NCI-H1436 treated with DMSO at 0.1 percent for 48 hours (cell line): ENCODE data around the gene LRRC4B.
"Not testable (repeated sequence)": the region's sequence is repeated elsewhere in the genome, so short reads cannot be mapped to it uniquely, and the experiment has no call there.

Experiments
- DNase-seq: peaks from one replicate; lab custom pipeline; 2025; lab: John Stamatoyannopoulos, UW

The LRRC4B gene

DNA sequence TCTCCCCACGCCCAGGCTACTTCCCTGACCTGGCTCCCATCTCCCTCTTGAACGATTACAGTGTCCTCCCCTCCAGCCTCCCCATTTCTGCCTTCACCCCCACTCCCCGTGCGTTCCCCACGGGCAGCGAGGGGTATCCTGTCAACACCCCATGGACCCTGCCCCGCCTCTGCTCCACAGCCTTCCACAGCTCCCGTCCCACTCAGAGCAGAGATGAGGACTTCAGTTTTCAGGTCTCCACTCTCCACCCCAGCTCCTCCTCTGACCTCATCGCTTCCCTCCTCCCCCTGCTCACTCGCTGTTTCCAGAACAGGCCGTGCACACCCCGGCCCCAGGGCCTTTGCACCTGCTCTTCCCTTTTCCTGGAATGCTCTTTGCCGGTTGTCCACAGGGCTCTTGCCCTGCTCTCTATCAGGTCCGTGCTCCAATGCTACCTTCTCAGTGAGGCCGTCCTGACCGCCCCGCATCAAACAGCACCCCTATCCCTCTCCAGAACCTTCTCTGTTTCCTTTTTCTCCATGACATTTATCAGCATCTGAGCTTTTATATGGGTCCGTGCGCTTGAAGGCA, 15.0 kb downstream of the LRRC4B start:
- no peak for DNase-seq

DNA sequence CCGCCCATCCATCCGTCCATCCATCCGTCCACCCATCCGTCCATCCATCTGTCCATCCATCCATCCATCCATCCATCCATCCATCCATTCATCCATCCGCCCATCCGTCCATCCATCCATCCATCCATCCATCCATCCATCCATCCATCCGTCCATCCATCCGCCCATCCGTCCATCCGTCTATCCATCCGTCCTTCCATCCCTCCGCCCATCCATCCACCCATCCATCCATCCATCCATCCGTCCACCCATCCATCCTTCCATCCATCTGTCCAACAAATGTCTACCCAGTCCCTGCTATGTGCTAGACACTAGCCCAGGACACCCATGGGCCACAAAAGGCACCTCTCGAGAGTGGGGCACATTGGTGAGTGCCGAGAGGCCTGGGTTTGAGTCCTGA, 15.7 kb downstream of the LRRC4B start:
- DNase-seq = no peak

DNA sequence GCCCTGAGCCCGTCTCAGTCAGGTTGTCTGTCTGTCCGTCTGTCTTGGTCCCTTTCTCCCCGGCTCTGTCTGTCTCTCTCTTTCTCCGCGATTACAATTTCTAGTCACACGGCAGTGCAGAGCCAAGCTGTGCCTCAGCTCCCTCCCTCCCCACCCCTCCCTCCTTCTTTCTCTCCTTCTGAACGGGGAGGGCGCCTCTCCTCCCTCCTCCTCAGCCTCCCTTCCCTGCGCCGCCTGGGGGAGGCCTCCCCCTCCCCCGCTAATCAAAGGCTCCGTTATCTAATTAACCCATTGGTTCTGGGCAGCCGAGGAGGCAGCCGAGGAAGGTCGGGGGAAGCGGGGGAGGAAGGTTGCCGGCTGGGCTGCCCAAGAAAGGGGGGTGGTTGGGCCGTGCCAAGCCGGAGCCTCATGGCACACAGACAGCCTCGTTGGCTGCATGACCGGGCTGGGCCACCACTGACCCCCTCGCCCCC, 16.5 kb downstream of the LRRC4B start:
- no peak for DNase-seq

DNA sequence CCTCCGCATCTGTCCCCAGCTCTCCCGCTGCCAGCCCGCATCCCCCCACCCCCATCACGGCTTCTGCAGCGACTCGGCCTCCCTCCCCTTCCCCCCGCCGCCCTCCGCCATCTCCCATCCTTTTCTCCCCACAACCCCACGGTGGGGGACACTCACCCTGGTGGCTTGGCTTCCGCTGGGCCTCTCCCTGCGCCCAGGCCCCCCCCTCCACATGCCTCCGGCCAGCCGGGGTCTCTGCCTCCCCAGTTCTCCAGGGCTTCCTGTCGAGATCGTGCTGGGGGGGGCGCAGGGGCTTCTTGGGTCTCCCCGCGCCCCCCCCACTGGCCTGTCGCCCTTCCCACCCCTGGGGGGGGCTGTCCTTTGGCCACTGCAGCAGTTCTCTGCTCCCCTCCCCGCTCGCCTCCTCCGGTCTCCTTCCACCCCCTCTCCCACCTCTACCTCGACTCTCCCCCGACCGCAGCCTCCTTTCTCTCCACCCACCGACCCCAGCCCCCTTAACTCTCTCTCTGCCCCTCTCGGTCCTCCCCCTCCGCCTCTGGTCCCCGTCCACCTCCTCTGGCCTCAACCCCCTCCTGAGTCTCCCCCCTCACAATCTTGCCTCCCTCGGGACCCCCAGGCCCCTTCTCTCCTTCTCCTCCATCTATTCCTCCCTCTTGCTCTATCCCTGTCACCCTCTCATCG, 17.1 kb downstream of the LRRC4B start:
- no peak for DNase-seq

DNA sequence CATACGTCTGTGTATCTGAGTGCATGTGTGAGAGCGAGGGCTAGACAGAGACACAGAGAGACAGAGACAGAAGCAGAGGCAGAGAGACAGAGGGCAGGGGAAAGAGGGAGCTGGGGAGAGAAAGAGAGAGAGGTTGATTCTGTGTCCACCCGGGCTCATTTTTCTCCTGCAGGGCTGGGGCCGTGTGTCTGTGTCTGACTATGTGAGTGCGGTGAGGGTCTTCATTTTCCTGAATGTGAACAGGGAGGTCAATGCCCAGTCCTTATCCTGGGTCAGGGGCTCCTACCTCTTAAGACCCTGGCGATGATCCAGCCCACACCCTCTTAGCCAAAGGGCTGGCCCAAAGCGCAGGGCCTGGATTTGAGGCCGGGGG, 17.7 kb downstream of the LRRC4B start:
- DNase-seq = no peak

DNA sequence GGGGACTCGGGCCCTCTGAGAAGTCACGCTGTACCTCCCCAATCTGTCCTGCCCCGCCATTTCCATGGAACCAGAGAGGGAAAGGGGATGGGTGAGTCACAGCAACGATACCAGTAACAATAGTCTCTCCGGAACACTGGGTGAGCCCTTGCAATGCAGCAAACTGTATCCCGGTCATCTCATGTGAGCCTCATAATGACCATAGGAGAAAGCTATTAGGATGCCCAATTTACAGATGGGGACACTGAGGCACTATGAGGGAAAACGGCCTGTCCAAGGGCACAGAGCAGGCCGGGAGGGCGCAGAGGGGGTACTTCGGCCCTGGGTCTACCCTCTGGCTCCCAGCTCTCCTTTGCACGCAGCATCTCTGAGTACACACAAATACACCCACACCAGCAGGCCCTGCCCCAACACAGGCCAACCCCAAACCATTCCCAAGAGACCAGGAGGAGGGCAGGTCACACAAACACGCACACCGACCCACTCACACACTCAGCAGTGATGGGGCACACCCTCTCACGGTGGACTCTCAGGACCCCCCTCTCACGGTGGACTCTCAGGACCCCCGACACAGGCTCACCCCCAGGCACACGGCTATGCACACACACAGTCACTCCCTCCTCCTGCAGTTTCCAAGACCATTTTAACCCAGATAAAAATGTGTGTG, 18.2 kb downstream of the LRRC4B start:
- no peak for DNase-seq

DNA sequence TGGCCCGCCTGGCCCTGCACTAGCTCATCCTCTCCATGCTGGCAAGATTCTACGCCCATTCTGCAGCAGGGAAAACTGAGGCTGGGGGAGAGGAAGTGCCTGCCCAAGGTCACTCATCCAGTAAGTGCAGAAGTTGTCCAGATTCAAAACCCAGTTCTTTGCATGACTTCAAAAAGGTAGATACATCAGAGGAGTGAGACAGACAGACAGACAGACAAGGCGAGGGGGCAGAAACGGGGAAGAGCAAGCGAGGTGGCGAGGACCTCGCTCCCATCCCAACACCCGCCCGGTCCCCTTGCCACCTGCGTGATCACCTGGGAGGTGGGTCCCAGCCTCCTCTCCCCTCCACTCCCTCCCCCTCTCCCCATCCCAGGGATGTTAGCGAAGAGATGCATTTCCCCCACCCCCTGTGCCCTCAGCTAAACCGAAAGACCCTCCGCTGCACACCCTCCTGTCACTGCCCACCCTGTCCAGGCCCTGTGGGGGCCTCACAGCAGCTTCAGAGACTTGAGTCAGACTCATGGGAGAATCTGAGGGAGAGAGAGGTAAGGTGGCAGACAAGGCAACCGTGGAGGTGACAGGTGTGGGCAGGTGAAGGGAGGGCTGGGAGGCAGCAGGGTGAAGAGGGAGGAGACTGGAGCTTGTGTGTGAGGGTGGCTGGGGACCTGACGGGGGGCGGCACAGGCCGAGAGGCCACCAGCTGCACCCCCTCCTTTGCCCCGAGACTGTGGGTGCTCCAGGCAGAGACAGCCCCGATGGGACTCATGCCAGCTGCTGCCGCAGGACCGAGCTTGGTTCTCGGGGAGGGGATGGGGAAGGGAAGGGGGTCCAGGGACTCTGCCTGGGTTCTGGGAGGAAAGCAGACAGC, 18.9 kb downstream of the LRRC4B start:
- no peak for DNase-seq

DNA sequence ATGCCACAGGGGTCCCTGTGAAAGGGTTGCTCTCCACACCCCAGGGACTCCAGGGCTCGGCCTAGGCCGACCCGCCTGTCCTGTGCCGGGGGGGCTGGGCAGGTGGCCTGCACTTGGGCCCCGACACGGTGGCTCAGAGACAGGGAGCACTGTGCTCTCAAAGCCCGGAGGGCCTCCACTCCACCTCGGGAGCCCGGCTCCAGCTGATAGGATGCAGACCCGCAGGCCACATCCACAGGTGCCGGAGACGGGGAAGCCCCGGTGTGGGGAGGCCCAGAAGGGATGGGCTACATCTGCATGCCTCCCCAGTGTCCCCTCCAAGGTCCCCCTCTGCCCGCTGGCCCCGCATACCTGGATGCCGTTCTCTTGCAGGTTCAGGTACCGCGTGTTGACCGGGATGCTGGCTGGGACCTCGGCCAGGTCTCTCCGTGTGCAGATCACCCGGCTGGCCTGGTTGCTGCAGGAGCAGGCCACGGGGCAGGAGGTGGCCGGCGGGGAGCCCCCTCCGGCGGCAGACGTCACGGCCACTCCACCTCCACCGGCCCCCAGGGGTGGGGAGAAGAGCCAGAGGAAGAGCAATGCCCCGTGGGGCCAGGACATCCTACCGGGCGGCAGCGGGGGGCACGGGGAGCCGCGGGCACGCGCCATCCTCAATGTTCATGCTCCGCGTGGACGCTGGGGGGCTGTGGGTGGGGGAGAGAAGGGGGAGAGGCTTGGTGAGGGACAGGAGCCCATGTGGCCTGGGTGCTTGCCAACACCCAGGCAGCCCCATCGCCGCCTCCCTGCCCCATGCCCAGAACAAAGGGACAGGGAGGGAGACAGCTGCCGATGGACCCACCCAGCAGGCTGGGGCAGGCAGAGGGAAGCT, 19.8 kb downstream of the LRRC4B start:
- no peak for DNase-seq

DNA sequence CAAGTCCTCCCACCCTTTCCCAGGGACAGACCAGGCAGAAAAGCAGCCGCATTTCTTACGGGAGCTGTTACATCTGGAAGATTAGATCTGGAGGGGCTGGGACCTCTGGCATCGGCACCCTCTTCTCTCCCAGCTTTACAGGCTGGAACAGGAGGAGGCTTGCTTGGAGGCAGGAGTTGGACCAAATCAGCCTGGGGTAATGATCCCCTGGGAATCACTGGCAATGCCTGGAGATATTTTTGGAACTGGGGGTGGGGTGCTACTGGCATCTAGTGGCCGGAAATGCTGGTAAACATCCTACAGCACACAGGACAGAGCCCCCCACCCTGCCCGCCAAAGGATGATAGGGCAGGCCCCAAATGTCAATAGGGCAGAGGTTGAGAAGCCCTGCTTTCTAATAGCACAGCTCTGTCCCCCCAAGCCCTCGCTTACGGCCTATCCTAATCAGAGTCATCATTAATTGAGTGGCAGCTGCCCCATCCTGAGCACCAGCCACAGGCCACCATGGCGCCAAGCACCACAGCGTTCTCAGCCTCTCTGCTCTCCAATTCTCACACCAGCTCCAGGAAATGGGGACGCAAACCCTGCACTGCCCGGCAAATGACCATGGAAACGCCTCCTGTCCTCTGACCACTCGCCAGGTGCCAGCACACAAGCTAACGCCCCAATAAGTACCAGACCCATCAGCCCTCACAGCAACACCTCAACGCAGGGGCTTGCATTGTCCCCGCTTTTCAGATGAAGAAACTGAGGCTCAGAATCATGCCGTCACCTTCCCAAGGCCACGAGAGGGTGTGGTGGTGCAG, 20.6 kb downstream of the LRRC4B start:
- no peak for DNase-seq

DNA sequence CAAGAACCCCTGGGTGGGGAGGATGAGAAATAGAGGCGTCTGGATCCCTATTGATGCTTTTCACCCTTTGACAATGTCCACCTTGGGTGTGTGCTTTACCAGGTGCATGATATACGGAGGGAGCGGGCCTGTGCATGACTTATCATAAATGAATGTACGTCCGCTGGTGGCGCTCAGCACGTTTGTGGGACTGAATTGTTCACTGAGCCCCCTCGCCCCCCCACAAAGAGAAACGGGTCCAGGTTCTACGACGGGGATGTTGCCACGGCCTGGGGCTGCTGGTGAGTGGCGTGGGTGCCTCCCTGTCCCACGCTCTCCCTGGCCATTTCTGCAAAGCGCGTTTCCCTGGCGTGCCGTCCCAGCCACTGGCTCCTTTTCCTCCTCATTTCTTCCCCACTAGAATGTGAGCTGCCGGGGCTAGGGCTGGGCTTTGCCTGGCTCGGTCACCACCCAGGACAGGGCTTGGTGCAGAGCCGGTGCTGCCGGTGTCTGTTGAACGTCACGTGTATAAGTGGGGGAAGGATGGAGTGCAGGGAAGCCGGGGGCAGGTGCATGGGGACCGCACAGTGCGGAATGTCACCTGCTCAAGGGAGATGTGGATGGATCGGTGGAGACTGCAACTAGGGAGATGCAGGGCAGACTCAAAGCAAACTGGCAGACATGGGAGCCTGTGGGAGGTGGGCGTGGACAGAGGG, 21.6 kb downstream of the LRRC4B start:
- DNase-seq = no peak

DNA sequence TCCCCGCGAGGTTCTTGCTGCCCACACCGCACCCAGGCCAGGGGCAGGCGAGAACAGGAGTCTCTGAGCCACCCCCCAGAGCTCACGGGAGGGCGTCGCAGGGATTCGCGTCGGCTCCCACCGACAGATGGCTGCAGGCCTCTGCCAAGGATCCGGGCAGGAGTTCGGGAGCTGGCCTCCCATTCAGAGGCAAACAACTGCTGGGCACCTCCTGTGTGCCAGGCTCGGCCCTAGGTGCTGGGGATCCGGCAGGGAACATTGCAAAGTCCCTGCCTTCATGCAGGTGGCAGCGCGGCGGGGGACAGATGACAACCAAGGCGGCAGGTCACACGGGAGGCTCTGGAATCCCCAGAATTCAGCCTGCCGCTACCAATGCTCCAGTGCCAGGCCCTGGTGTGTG, 25.3 kb downstream of the LRRC4B start:
- DNase-seq = no peak

DNA sequence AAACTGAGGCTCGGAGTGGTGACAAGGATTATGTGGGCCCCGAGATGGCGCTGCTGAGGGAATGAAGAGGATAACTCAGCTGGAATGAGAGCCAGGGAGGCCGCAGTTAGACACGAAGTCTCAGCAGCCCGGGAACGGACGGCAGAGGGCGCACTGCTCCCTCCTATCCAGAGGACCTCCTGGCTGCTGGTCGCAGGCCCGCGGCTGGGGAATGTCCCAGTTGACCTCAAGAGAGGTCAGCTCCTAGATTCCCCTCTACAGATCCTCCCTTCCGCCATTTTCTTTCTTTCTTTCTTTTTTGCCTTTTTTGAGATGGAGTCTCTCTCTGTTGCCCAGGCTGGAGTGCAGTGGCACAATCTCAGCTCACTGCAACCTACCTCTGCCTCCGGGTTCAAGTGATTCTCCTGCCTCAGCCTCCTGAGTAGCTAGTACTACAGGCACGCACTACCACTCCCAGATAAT, 30.4 kb downstream of the LRRC4B start:
- no peak for DNase-seq

DNA sequence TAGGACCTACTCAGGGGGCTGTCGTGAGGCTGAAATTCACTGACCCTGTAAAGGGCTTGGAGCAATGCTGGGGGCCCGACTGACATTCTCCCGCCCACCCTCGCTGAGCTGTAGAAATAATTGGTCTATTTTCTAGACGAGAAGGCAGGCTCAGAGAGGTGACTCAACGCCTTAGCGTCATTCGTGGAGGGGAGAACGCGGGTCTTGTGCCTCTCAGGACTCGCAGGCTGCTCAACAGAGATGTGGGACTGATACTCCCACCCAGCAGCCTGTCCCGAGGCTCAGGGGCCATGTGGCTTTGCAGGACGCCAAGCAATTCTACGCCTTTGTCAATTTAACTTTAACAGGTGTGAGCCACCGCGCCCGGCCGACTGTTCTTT, 30.9 kb downstream of the LRRC4B start:
- no peak for DNase-seq

DNA sequence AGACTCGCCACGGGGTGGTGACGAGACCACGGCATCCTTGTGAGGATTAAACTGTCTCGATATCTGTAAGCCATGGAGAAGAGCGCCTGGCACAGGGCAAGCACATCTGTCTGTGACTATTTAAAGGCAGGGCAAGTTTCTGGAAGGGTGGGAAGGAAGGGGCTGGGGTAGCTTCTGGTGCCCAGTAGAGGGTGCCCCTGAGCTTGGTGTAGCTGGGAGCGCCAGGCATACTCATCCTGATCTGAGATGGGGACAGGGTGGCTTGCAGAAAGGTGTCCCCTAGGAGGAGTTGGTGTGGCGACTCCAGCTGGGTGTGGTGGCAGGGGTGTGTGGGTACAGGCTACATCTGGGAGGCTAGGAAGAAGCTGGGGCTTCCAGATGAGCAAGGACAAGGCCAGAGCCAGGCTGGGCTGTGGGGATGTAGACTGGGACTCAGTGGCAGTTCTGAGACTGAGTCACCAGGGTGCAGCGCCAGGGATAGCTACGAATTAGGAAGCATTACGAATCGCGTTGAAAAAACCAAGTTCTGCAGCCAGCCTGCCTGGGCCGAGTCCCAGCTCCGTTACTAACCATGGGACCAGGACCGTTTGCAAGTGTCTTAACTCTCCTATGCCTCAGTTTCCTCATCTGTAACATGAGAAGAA, 31.5 kb downstream of the LRRC4B start:
- DNase-seq = no peak

DNA sequence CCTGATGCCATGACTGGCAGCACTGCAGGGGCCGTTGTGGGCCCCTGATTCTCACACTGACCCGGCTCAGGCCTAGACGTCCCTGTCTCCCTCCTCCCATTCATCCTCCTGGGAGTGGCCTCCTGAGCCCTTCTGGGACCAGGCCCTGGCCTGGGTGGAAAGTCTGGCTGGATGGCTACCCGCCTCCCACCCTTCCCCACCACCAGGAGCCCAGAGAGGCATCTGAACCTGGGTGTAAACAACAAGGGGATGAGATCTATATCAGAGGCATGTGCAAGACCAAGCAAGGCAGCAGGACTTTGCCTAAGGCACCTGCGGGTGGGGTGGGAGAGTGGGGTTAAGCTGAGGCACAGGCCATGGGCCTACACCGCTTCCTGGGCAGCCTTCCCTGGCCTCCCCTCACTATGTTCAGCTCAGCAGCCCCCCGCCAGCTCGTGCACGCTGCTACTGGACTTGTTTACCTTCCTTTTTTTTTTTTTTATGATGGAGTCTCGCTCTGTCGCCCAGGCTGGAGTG, 32.5 kb downstream of the LRRC4B start:
- no peak for DNase-seq

DNA sequence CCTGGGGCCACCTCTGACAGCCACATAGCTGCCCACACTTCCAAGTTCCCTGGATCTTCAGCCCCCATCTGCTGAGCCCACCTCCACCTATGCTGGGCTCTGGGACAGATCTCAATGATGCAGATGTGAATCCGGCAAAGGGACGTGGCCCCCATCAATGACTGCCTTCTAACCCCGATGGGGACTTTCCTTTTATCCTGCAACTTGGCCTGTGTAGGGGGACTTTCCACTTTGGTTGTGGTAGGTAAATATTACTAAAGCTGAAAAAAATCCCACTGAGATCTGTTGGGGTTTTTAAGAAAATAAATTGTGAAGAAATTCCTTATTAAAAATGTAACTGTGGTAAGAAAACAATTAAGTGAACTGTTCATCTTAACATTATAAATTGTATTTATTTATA, 33.8 kb downstream of the LRRC4B start:
- DNase-seq = no peak

DNA sequence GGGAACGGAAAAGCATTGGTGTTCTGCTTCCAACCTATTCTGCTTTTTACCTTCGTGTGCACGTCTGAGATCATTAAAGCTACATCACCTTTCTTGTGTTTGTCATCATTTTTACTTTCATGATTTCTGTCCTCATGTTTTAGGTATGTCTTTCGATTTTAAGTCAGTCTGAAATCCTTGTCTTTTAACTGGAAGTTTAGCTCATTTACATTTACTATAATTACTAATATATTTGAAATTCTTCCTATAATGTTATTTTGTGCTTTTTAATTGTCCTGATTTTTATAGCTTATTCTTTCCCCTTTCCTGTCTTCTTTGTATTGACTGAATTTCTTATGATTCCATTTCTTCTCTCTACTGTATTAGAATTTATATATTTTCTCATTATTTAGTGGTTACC, 35.3 kb downstream of the LRRC4B start:
- no peak for DNase-seq

DNA sequence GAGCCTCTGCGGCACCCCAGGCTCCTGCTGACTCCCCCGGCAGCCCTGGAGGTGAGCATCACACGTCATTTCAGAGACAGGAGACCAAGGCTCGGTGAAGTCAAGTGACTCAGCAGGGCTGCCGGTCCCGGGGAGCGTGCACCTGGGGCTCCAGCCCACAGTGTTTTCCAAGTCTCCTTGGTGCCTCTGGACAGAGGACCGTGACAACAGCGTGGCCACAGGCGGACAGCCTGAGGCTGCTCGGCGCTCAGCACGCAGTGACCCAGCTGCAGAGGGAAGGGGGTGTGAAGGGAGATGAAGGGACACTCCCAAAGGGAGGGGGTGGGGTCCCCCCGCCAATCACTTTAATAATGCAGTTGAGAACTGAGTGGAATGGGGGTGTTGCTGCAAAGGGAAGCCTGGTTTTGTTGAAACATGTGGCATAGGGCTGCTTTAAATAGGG, 37.0 kb downstream of the LRRC4B start:
- DNase-seq = no peak

DNA sequence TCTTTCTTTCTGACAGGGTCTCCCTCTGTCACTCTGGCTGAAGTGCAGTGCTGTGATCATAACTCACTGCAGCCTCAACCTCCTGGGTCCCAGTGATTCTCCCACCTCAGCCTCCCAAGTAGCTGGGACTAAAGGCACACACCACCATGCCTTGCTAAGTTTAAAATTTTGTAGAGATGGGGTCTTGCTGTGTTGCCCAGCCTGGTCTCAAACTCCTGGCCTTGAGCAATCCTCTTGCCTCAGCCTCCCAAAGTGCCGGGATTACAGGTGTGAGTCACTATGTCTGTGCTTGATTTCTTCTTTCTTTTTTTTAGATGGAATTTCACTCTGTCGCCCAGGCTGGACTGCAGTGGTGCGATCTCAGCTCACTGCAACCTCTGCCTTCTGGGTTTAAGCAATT, 40.2 kb downstream of the LRRC4B start:
- not testable (repeated sequence) for DNase-seq
